NCI-H187 treated with DMSO at 0.1 percent for 48 hours (cell line): Measurements from ENCODE around the gene MAP4K4.

Experiments used
- DNase-seq: peaks from one replicate; lab custom pipeline; 2025; lab: John Stamatoyannopoulos, UW

The MAP4K4 gene

DNA sequence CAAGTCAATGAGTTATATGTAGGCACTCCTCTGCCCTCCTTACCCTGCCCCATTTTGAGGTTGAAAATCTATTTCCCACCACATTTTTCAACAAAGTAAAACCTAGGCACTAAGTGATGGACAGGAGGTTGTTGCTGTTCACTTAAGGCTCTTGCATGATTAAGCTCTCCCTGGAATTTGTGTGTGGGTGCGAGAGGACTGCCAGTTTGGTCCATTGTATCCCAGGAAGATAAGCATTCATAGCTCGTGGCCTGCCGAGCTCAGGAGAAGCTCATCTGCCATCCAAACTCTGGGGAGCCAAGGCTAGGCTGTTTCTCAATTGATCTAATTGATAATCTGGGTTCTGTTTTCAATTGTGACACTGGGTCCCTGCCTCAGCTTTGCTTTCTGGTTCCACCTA, 4.7 kb upstream of the MAP4K4 start:
- DNase-seq: no peak

- no peak for DNase-seq
These were observed 3.4 kb upstream of the MAP4K4 start for GRCh38 chr2:101693991-101694588.

DNA sequence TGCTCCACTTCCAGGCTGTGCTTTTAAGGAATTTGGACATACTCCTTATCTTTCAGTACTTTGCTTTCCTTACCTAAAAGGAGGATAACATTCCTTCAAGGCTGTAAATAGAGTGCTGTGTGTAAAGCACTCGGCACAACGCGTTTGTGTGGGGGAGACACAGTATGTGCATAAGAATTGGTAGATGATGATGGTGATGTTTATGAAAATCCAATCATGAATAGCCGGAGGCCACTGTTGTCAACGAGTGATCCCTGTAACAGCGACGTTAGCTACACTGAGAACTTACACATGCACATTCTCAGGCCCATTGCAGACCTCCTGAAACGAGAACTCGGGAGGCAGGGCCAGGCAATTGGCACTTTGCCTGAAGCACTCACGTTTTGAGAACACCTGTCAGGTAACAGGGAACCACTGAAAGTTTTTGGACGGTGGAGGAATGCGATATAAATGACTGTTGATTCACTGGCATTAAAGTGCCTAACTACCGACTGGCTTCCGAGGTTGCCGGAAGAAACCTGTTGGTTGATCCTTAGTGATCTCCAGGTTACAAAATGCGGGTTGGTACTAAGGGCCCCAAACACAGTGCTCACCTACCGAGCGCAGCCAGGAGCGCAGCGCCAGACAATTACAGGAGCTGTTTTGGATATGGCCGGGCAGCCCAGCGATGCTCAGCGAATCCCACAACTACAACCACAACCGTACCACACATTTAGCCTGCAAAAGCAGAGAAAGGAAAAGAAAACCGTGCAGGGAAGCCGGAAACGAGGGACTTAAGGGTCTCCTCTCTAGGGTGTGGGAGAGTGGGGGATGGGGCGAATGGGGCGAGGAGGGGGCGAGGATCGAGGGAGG, 1.0 kb upstream of the MAP4K4 start:
- no peak for DNase-seq

- DNase-seq: no peak
These were observed 722 bp downstream of the MAP4K4 start for GRCh38 chr2:101698014-101698843.

- no peak for DNase-seq
These were observed 1.6 kb downstream of the MAP4K4 start for GRCh38 chr2:101698844-101699754.

GRCh38 chr2:101699755-101700461, 2.4 kb downstream of the MAP4K4 start:
- no peak for DNase-seq

GRCh38 chr2:101704046-101704466, 6.5 kb downstream of the MAP4K4 start:
- DNase-seq: no peak

- no peak for DNase-seq
These were observed 7.5 kb downstream of the MAP4K4 start for GRCh38 chr2:101704816-101705578.

GRCh38 chr2:101706121-101706818, 8.8 kb downstream of the MAP4K4 start:
- no peak for DNase-seq

DNA sequence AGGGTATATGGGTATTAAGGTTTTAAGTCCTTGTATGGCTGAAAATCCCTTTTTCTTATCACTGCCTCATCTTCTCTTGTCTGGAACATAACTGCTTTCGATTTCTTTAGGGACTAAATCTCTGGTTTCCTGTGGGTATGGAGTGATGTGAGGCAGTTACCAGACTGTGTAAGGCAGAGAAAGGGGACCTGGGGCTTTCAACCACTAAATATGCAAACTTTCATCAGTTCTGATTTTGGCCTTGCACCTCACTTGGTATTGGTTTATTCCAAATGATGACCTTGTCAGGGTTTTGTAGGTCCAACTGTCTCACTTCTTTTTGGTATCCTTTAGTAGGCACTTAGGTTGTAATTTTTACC, 9.3 kb downstream of the MAP4K4 start:
- DNase-seq: no peak

DNA sequence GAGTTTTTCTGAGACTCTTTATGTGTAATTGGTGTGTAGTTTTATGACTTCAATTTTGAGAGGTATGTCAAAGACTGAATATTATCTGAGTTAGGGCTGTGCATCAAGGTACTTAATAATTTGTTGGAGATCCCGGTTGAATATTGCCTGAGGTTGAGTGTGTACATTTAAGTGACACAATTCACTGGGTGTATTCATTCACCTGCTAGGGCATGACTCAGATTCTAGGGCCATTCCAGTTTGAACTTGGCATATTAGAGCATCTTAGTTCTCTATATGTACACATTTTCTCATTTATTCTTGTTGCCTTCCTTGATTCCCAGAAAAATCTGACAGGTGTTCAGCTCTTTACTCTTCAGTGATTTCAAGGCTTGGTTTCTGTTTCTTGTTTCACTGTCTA, 12.5 kb downstream of the MAP4K4 start:
- no peak for DNase-seq

- DNase-seq: no peak
These were observed 13.2 kb downstream of the MAP4K4 start for GRCh38 chr2:101710471-101711318.

DNA sequence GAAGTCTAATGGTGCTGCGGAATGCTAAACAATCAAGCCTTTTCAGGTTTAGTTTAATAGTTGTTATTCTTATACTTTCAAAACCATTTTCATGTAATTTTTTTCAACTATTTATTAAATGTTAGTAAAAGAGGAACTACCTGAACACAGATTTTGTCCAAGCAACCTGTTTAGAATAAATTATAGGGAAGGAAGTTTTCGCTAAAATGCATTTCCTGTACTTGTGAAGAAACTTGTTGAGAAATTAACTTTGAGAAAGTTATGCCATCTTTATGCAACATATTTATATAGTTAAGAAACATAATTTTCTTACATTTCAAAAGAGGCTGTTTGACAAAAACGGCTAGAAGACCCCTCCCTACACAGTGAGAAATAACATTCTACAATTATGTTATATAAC, 16.6 kb downstream of the MAP4K4 start:
- DNase-seq: no peak

GRCh38 chr2:101717071-101717845, 19.8 kb downstream of the MAP4K4 start:
- DNase-seq: no peak

DNA sequence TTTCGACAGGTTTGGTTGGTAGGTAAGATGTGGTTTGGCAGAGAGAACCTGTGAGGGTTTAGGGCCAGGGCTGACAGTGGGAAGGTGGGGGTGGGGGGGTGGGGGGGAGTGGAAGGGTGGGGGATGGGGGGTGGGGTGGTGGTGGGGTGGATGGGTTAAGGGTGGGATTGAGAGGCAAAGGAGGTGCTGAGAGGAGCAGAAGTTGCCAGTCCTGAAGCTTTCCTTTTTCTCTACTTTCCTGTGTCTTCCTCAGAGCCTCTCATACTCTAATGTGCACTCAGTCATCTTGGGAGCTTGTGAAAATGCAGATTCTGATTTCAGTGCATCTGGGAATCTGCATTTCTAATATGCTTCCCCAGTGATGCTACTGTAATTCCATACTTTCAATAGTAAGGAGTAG, 21.0 kb downstream of the MAP4K4 start:
- no peak for DNase-seq

- no peak for DNase-seq
These were observed 21.6 kb downstream of the MAP4K4 start for GRCh38 chr2:101718993-101719571.

DNA sequence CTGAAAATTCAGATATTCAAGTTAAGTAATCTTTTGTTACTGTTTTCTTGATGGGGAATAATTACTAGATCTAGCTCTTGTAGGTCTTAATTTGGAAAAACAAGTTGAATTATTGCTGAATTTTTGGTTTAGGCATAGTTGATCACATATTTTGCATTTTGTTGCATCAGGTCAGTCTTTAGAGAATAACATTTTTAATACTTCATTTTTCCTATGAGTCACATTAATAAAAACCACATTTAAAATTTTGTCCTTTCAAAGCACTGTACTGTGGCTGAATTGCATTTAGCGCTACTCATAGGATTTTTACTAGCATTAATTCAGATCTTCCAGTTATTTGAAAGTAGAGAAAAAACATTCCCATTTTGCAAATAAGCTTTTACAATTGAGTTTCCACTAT, 23.2 kb downstream of the MAP4K4 start:
- no peak for DNase-seq

- no peak for DNase-seq
These were observed 25.4 kb downstream of the MAP4K4 start for GRCh38 chr2:101722864-101723263.
